NCI-H146 treated with DMSO at 0.1 percent for 48 hours (cell line): ENCODE data around the gene URM1.
A peak's percentile ranks its signal among the peaks of the same experiment; 100 is the strongest.

Experiments
- DNase-seq: peaks from one replicate; lab custom pipeline; 2025; ENCODE audit not compliant: unreplicated experiment; lab: John Stamatoyannopoulos, UW

URM1 gene

DNA sequence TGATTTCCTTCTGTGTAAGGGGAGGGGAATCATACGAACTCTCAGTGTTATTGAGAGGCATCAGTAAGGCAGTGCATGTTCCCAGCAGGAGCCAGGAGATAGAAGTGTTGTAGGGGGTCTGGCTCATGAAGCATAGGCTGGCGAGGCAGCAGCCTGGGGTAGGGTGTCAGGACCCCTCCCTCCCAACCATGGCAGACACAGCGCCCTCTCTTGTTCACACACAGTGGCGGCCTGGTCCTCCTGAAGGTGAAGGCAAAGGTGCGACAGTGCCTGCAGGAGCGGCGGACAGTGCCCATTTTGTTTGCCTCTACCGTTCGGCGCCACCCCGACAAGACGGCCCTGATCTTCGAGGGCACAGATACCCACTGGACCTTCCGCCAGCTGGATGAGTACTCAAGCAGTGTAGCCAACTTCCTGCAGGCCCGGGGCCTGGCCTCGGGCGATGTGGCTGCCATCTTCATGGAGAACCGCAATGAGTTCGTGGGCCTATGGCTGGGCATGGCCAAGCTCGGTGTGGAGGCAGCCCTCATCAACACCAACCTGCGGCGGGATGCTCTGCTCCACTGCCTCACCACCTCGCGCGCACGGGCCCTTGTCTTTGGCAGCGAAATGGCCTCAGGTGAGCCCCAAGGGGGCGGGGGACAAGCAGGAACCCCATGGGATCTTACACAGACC is 26.1 kb upstream of the URM1 start:
- no peak for DNase-seq

- no peak for DNase-seq
Observed at GRCh38 chr9:128349125-128349524, 22.0 kb upstream of the URM1 start.

DNA sequence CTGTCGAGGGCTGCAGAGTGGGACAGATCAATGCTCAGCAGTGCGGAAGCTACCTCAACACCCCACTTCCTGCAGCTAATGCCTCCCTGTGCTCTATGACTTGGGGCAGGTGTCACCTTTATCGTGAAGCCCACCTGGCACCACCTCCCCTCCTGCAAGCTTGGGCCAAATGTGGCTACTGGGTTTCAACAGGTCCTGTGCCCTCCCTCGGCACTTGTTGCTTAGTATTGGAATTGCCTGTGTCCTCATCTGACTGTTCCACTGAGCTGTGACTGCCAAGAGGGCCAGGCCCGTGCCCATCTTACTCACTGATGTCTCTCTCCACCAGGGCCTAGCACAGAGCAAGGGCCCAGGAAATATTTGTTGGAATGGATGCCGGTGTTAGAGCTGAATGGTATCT is 21.4 kb upstream of the URM1 start:
- no peak for DNase-seq

- no peak for DNase-seq
Observed at GRCh38 chr9:128355451-128355850, 15.7 kb upstream of the URM1 start.

- no peak for DNase-seq
Observed at GRCh38 chr9:128358090-128358489, 13.1 kb upstream of the URM1 start.

GRCh38 chr9:128358861-128359260 is 12.3 kb upstream of the URM1 start:
- DNase-seq, result no peak

DNA sequence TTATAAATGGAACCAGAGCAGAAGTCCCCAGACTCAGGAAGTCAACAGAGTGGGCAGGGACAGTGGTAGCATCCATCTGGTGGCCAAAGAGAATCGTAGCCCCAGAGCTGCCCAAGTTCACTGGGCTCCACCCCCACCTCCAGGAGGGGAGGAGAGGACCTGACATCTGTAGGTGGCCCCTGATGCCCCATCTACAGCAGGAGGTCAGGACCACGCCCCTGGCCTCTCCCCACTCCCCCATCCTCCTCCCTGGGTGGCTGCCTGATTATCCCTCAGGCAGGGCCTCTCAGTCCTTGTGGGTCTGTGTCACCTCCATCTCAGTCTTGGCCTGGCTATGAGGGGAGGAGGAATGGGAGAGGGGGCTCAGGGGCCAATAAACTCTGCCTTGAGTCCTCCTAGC is 10.3 kb upstream of the URM1 start:
- no peak for DNase-seq

- DNase-seq, result no peak
Observed at GRCh38 chr9:128361296-128361985, 9.7 kb upstream of the URM1 start.

DNA sequence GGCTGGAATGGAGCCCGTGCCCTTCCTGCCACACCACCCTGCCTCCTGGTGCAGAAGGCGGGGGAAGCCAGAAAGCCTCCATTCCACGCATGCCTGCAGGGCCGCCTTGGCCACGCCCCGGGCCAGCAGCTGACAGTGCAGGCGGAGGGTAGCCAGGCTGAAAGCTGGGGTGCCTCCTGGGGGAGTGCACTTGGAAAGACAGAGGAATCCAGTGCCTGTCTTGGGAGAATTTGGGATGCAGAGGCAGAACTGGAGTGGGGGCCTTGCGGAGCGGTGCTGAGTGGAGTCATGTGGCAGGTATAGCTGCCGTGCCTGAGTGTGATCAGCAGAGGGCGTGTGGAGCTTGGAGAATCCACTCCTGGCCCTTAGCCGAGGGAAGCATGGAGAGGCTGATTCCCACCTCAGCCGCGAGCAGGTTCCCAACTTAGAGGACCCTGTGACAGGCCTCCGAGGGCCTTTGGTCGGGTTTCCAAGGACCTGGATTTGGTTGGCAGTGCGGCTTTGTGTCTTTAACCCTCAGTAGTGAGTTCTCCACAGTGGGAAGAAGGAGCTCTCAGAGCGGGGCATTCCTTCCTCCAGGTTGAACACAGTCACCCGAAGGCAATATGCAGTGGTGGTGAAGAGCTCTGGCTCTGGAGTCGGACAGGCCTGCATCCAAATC is 9.1 kb upstream of the URM1 start:
- DNase-seq, result peak; percentile 47

- no peak for DNase-seq
Observed at GRCh38 chr9:128362774-128363173, 8.4 kb upstream of the URM1 start.

GRCh38 chr9:128365525-128365924 is 5.6 kb upstream of the URM1 start:
- DNase-seq, result no peak

DNA sequence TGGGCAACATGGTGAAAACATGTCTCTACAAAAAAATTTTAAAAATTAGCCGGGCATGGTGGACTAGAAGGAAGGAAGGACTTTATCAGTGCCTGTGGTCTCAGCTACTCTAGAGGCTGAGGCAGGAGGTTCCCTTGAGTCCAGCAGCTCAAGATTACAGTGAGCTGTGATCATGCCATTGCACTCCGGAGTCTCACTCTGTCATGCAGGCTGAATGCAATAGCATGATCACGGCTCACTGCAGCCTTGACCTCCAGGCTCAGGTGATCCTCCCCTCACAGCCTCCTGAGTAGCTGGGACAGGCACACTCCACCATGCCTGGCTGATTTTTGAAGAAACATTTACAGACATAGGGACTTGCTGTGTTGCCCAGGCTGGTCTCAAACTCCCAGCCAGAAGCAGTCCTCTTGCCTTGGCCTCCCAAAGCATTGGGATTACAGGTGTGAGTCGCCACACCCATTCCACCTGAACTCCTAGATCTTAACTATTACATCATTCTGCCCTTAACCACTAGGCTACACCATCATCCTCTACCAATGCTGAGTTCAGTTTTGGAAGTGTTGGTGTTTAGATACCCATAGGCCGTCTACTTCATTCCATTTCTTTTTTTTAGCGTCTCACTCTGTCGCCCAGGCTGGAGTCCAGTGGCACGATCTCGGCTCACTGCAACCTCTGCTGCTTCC is 2.0 kb upstream of the URM1 start:
- DNase-seq, result no peak

GRCh38 chr9:128370367-128370751 is 815 bp upstream of the URM1 start:
- DNase-seq, result no peak

DNA sequence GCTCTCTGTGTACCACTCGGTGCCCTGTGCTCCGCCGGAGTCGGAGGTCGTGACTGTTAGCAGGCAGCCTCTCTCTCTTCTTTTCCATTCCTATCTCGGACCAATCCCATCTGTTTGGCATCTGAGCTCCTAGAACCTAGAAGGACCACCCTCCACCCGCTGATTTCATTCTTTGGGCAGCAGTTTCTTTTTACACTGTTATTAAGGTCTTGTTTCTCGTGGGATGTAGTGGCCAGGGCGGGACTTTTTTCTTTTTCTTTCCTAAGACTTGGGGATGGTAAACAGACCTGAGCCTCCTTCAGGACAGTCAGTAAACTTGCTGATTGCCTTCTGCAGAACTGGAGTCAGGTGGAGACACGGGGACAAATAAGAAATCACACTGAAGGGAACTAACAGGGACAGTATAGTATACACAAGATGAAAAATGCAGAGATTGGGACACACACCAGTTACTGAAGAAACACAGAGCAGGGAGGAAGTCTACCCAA is 500 bp downstream of the URM1 start:
- no peak for DNase-seq

DNA sequence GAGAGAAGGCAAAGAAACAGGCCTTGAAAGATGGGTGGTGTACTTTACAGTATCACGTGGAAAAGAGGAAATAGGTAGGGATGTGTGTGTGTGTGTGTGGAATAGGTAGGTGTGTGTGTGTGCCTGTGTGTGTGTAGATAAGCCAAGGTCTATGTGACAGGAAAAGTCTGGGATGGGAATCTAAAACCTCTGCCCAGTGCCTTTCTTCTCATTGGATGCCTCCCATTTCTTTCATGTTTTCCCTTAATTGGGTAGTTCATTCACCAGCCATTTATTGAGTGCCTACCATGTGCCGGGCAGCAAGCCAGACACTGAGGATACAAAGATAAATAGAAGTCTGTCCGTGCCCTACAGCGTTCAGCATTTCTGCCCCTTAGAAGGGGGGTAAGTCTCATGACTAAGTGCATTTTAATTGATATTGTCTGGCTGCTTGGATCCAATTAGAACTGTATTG is 1.0 kb downstream of the URM1 start:
- DNase-seq, result no peak

DNA sequence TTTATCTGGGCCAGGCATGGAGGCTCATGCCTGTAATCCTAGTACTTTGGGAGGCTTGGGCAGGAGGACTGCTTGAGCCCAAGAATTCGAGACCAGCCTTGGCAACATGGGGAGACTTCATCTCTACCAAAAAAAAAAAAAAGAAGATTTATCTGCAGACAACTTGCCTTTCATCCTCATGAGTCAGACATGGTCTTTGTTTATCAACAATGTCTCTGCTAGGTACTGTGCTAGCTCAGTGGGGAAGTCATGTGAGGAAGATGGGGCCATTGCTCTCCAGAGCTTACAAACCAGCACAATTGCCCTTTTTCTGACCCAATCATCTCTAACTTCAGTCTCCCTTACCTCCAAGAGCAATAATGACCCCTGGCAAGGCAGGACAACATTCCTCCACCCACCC is 1.6 kb downstream of the URM1 start:
- DNase-seq, result no peak

- DNase-seq, result no peak
Observed at GRCh38 chr9:128374221-128374675, 3.1 kb downstream of the URM1 start.

DNA sequence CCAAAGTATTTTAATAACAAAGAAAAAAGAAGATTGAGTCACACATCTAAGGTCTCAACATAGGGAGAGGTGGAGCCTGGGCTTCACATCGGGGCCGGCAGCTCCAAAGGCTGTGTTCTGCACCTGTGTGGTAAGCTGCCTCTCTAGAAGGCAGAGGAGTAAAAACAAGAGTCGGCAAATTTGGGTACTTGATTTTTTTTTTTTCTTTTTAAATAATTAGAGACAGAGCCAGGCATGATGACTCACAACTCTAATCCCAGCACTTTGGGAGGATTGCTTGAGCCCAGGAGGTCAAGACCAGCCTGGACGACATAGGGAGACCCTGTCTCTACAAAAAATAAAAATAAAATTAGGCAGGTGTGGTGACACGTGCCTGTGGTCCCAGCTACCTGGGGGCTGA is 4.7 kb downstream of the URM1 start:
- no peak for DNase-seq

- no peak for DNase-seq
Observed at GRCh38 chr9:128382261-128382660, 11.1 kb downstream of the URM1 start.

DNA sequence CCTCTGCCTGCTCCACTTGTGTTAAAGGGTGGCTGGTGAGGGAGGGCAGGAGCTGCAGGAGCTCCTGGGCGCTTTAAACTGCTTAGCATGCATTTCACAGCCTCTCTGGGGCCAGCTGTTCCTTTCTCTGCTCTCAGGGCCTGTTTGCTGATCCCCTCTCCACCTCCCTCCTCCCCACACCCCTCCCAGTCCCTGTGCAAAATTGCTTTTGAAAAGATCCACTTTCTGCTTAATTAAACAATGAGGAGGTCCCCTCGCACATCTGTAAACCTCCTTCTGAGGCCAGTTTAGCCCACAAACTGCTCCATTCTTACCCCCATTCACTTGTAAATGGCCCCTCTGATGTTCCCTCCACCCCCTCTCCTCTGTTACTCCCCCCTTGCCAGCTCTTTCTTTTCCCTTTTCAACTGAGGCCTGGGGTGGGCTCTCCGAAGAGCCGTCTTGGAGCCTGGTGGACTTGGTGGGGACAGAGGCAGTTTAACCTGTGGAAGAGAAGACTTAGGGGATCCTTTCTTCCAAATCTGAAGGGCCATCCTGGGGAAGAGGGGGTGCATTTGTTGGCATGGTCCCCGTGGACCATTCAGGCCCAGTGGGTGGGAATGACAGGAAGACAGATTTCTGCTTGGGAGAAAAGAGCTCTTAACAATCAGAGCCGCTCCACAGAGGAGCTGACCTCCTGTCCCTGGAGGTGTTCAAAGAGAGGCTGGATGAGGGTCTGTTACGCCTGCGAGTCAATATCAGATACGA is 12.0 kb downstream of the URM1 start:
- DNase-seq, result no peak

GRCh38 chr9:128383791-128384190 is 12.6 kb downstream of the URM1 start:
- no peak for DNase-seq
